Right lobe of liver (tissue), 4 donors: Measurements from ENCODE around the gene RNF214.

ENCODE experiments used
- POLR2A ChIP-seq: fragments of 450-650 bp; IDR thresholded peaks from one replicate; pipeline ENCODE4 v1.6.1; 2017; ENCODE audit warnings: antibody characterized with exemption, mild to moderate bottlenecking
- TF ChIP-seq, protein P1 (sequence below), 4 donors: fragments of 200-600 bp in 3 of 4; fragments of 450-650 bp in 1 of 4; IDR thresholded peaks; one replicate each; pipeline versions ENCODE4 v1.5.1 to v1.8.0; 2016 to 2022; ENCODE audit warnings: antibody characterized with exemption in 4 of 4, mild to moderate bottlenecking in 2 of 4
- donor health status: DM: no; HTN: no; CAD: no.
- donor health status: DM: no; HTN: no; CAD: no.
- donor health status: DM: no; HTN: yes; CAD: no.

DNA sequence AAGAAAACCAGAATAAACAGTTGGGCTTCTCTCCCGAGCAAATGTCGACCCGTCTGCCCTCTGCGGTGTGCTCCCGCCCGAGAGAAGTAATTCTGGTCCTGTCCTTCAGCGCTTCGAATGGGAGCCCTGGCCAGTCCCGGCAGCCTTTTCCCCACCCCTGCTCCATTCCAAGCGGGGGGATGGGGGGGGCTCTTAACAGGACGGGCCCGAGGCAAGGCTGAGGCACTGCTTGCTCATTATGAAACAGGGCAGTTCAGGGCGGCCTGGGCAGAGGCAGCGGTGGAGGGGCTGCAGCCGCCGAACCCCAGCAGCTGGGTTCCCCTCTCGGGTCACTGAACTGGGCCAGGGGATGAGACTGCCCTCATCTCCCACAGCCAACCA lies 67.8 kb downstream of the RNF214 start:
- TF ChIP-seq, protein P1, sequence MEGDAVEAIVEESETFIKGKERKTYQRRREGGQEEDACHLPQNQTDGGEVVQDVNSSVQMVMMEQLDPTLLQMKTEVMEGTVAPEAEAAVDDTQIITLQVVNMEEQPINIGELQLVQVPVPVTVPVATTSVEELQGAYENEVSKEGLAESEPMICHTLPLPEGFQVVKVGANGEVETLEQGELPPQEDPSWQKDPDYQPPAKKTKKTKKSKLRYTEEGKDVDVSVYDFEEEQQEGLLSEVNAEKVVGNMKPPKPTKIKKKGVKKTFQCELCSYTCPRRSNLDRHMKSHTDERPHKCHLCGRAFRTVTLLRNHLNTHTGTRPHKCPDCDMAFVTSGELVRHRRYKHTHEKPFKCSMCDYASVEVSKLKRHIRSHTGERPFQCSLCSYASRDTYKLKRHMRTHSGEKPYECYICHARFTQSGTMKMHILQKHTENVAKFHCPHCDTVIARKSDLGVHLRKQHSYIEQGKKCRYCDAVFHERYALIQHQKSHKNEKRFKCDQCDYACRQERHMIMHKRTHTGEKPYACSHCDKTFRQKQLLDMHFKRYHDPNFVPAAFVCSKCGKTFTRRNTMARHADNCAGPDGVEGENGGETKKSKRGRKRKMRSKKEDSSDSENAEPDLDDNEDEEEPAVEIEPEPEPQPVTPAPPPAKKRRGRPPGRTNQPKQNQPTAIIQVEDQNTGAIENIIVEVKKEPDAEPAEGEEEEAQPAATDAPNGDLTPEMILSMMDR (IDR thresholded peaks at IDR 0.05), result no peak
- TF ChIP-seq POLR2A, result no peak
